HG03469 (cell line): Measurements from ENCODE around the gene SMAD5.

ENCODE experiments used
- ATAC-seq: cut with Tn5 transposase; IDR thresholded peaks from one replicate; pipeline ENCODE4 v1.9.1; 2021; ENCODE audit warnings: mild to moderate bottlenecking, moderate library complexity, moderate number of reproducible peaks; ENCODE audit not compliant: unreplicated experiment

The SMAD5 gene

GRCh38 chr5:136132557-136133221, at the start of gene SMAD5:
Gene SMAD5, plus strand, starts transcription at chr5:136132845. Its CDS starts 20,916 bp downstream, at chr5:136153761.
- ATAC-seq = peak; percentile 93

- no peak for ATAC-seq
Observed at GRCh38 chr5:136084698-136085097, 47.9 kb upstream of the SMAD5 start.

- no peak for ATAC-seq
Observed at GRCh38 chr5:136086783-136087566, 45.7 kb upstream of the SMAD5 start.

- ATAC-seq = no peak
Observed at GRCh38 chr5:136087961-136088871, 44.4 kb upstream of the SMAD5 start.

- no peak for ATAC-seq
Observed at GRCh38 chr5:136089791-136090190, 42.9 kb upstream of the SMAD5 start.

- no peak for ATAC-seq
Observed at GRCh38 chr5:136090319-136090718, 42.3 kb upstream of the SMAD5 start.

- no peak for ATAC-seq
Observed at GRCh38 chr5:136094189-136094912, 38.3 kb upstream of the SMAD5 start.

- no peak for ATAC-seq
Observed at GRCh38 chr5:136094913-136095641, 37.6 kb upstream of the SMAD5 start.

GRCh38 chr5:136098176-136098575, 34.5 kb upstream of the SMAD5 start:
- no peak for ATAC-seq

- ATAC-seq = no peak
Observed at GRCh38 chr5:136099870-136100269, 32.8 kb upstream of the SMAD5 start.

GRCh38 chr5:136101884-136102283, 30.8 kb upstream of the SMAD5 start:
- ATAC-seq = no peak

- no peak for ATAC-seq
Observed at GRCh38 chr5:136103118-136103517, 29.5 kb upstream of the SMAD5 start.

- no peak for ATAC-seq
Observed at GRCh38 chr5:136104306-136104965, 28.2 kb upstream of the SMAD5 start.

GRCh38 chr5:136106351-136107031, 26.2 kb upstream of the SMAD5 start:
- no peak for ATAC-seq

GRCh38 chr5:136108180-136108611, 24.4 kb upstream of the SMAD5 start:
- no peak for ATAC-seq

GRCh38 chr5:136108766-136109165, 23.9 kb upstream of the SMAD5 start:
- ATAC-seq = no peak

- no peak for ATAC-seq
Observed at GRCh38 chr5:136109453-136110135, 23.1 kb upstream of the SMAD5 start.

- ATAC-seq = no peak
Observed at GRCh38 chr5:136113606-136114005, 19.0 kb upstream of the SMAD5 start.
